B cell (primary cell): ENCODE results near the gene PXK. TPM values are rescaled to one million over a fixed set of nuclear protein-coding genes. Genes with fewer than 3 reads are reported as not detected.
A peak's percentile ranks its signal among the peaks of the same experiment; 100 is the strongest.

Experiments
- ATAC-seq: fragments of 200-7000 bp; cut with Tn5 transposase; one replicate; pipeline ENCODE4 v1.10.0; 2021; ENCODE audit warnings: low read depth, mild to moderate bottlenecking, moderate number of reproducible peaks, moderate library complexity
- CTCF ChIA-PET: fragments of 350-600 bp; sonication (Branson Sonifier 250); formaldehyde crosslinking; loops from one replicate; lab custom pipeline; 2021; ENCODE audit warnings: antibody characterized with exemption, inconsistent platforms; lab: Charles Lee
- POLR2A ChIA-PET: fragments of 350-600 bp; sonication (Branson Sonifier 250); formaldehyde crosslinking; loops from one replicate; lab custom pipeline; 2021; ENCODE audit warnings: antibody characterized with exemption; lab: Charles Lee
- DNase-seq: peaks from one replicate; pipeline ENCODE4 v3.0.0; 2013
- H2AFZ ChIP-seq: 2 replicates; pipeline ENCODE4 v1.6.1; 2012; ENCODE audit warnings: mild to moderate bottlenecking, low read depth, low read length; ENCODE audit not compliant: insufficient read depth, poor library complexity, severe bottlenecking
- H3K27ac ChIP-seq, 2 donors: 1 replicate in 1 of 2; 2 replicates in 1 of 2; pipeline ENCODE4 v1.5.1; 2012 to 2013; ENCODE audit warnings: low read length in 2 of 2, mild to moderate bottlenecking in 2 of 2, moderate library complexity in 1 of 2
- H3K27me3 ChIP-seq, 4 experiments: fragments of 200-600 bp in 1 of 4; sonication (generic) in 1 of 4; replicated peaks in 1 of 4; 1 replicate in 2 of 4; 2 replicates in 2 of 4; pipeline versions ENCODE4 v1.6.1 to v1.7.0; 2013 to 2016; ENCODE audit warnings: low read length in 3 of 4, mild to moderate bottlenecking in 2 of 4, mixed read lengths in 1 of 4, moderate library complexity in 1 of 4; ENCODE audit not compliant: insufficient read depth in 4 of 4, control insufficient read depth in 3 of 4; ENCODE audit errors: control extremely low read depth in 1 of 4
- H3K36me3 ChIP-seq, 2 experiments: replicated peaks in 1 of 2; 1 replicate in 1 of 2; 2 replicates in 1 of 2; pipeline versions ENCODE4 v1.6.1 to v1.7.1; 2013; ENCODE audit warnings: low read length in 1 of 2; ENCODE audit not compliant: insufficient read depth in 2 of 2, control insufficient read depth in 1 of 2; ENCODE audit errors: control extremely low read depth in 1 of 2, extremely low read depth in 1 of 2
- H3K4me1 ChIP-seq, 2 donors: fragments of 200-600 bp in 1 of 2; sonication (generic) in 1 of 2; 1 replicate in 1 of 2; 2 replicates in 1 of 2; pipeline versions ENCODE4 v1.5.1 to v1.6.1; 2013 to 2017; ENCODE audit warnings: low read length in 2 of 2; ENCODE audit not compliant: control insufficient read depth in 2 of 2, insufficient read depth in 2 of 2
- H3K4me2 ChIP-seq: replicated peaks from 2 replicates; pipeline ENCODE3; 2012; ENCODE audit warnings: mild to moderate bottlenecking, low read depth, low read length; ENCODE audit not compliant: poor library complexity, severe bottlenecking
- H3K4me3 ChIP-seq, 5 experiments: fragments of 200-600 bp in 1 of 5; sonication (generic) in 1 of 5; 1 replicate in 3 of 5; 2 replicates in 2 of 5; pipeline versions ENCODE4 v1.5.1 to v1.7.0; 2011 to 2016; ENCODE audit warnings: low read length in 4 of 5, mild to moderate bottlenecking in 4 of 5, low read depth in 2 of 5, control low read depth in 1 of 5, moderate library complexity in 1 of 5; ENCODE audit not compliant: insufficient read depth in 1 of 5; ENCODE audit errors: control extremely low read depth in 1 of 5, extremely low read depth in 1 of 5
- H3K79me2 ChIP-seq: fragments of 200-600 bp; sonication (generic); one replicate; pipeline ENCODE4 v1.6.0; 2016; ENCODE audit warnings: low read length; ENCODE audit not compliant: control insufficient read depth, insufficient read depth
- H3K9ac ChIP-seq: fragments of 200-600 bp; sonication (generic); 2 replicates; pipeline ENCODE4 v1.6.1; 2017; ENCODE audit warnings: mild to moderate bottlenecking, low read length, moderate library complexity
- H3K9me3 ChIP-seq, 3 donors: one replicate each; pipeline versions ENCODE4 v1.6.1 to v1.7.1; 2013; ENCODE audit warnings: low read length in 2 of 3; ENCODE audit not compliant: control insufficient read depth in 2 of 3, insufficient read depth in 1 of 3; ENCODE audit errors: control extremely low read depth in 1 of 3
- H4K20me1 ChIP-seq: 2 replicates; pipeline ENCODE4 v1.6.0; 2012; ENCODE audit warnings: mild to moderate bottlenecking, low read length; ENCODE audit not compliant: insufficient read depth, control insufficient read depth, poor library complexity, severe bottlenecking
- H3K27ac Mint-ChIP-seq: one replicate; pipeline ENCODE4 v1.8.0; 2021; ENCODE audit warnings: mixed read lengths
- H3K27me3 Mint-ChIP-seq: one replicate; pipeline ENCODE4 v1.8.0; 2021; ENCODE audit warnings: mixed read lengths
- H3K4me1 Mint-ChIP-seq: one replicate; pipeline ENCODE4 v1.8.0; 2021; ENCODE audit warnings: mixed read lengths
- H3K4me3 Mint-ChIP-seq: one replicate; pipeline ENCODE4 v1.8.0; 2021; ENCODE audit warnings: mixed read lengths
- H3K9me3 Mint-ChIP-seq: one replicate; pipeline ENCODE4 v1.8.0; 2022; ENCODE audit warnings: mixed read lengths; ENCODE audit not compliant: insufficient read depth
- EZH2 ChIP-seq: IDR thresholded peaks from 2 replicates; pipeline ENCODE4 v1.6.1; 2012; ENCODE audit warnings: borderline replicate concordance, low read depth, mild to moderate bottlenecking, moderate library complexity, low read length; ENCODE audit not compliant: insufficient read depth, poor library complexity, severe bottlenecking
- WGBS: methylation state at CpG from one replicate; pipeline ENCODE4 v1.1.5; 2013; ENCODE audit warnings: missing lambda C conversion rate; ENCODE audit not compliant: insufficient coverage; 5-methylcytosine and 5-hydroxymethylcytosine counted together
- intact Hi-C: fragments of 100-400 bp; cut with micrococcal nuclease; formaldehyde crosslinking; loops from one replicate; pipeline ENCODE4 v1.10.0; 2022
- polyA plus RNA-seq: library from polyadenylated mRNA; depleted of rRNA; stranded (reverse); fragments of >200 nt; gene quantifications from 2 replicates; pipeline ENCODE4 v1.2.3, GENCODE V29; 2012
- total RNA-seq, 2 donors: library from RNA; stranded (reverse); fragments of 120-200 nt in 1 of 2; gene quantifications; 1 replicate in 1 of 2; 2 replicates in 1 of 2; pipeline versions ENCODE4 v1.2.3 to v1.2.4, GENCODE V29; 2013 to 2022
- TF ChIP-seq, protein P1 (sequence below): fragments of 200-600 bp; IDR thresholded peaks from one replicate; pipeline ENCODE4 v1.8.0; 2022; ENCODE audit warnings: antibody characterized with exemption, mild to moderate bottlenecking

The PXK gene
- total and polyA plus RNA-seq, 2 donors (not counting 1 experiment from before 2014, with no cell fraction given), result 46.8 to 104 TPM

GRCh38 chr3:58335652-58335947 lies 2.9 kb downstream of the PXK start:
- H3K27me3 Mint-ChIP-seq, result no peaks in the 10 kb centered on the region
- H3K36me3 ChIP-seq, result peaks cover 2% of the 10 kb centered on the region in 2 experiments
- 43% methylated on average over 1 of the region's 1 CpG for WGBS
- no peaks in the 10 kb centered on the region for H3K9me3 Mint-ChIP-seq
- H3K27me3 ChIP-seq, result no peaks in the 10 kb centered on the region
- H4K20me1 ChIP-seq, result peaks cover 8% of the 10 kb centered on the region
- peak overlapping the region; percentile 9 to 75 for H3K27ac ChIP-seq
- peak overlapping the region; percentile 98 for H3K4me2 ChIP-seq
- H3K9ac ChIP-seq, result peak overlapping the region; percentile 80
- H3K27ac Mint-ChIP-seq, result peak overlapping the region; percentile 100
- H3K4me1 ChIP-seq, result peaks cover 59 to 69% of the 10 kb centered on the region in 2 donors
- peak overlapping the region; percentile 100 for H3K4me3 Mint-ChIP-seq
- no peak for ATAC-seq
- peak overlapping the region; percentile 38 for H2AFZ ChIP-seq
- no peak for DNase-seq
- H3K4me1 Mint-ChIP-seq, result peaks cover 64% of the 10 kb centered on the region
- H3K79me2 ChIP-seq, result peaks cover 95% of the 10 kb centered on the region
- ChIA-PET CTCF (interaction anchor here (1.0 to 10.2 kb wide), 10 partner anchors 15 to 157 kb away, joined by 4 to 349 read pairs (median 46); partner anchors contain the start of genes HTD2, KCTD6 and RPP14), POLR2A (interaction anchor here (0.6 to 11.4 kb wide), 6 partner anchors 10 to 156 kb away, joined by 3 to 182 read pairs (median 5); partner anchors contain the start of genes HTD2, KCTD6 and RPP14)
- peaks cover 0 to 11% (median 0%) of the 10 kb centered on the region in 3 donors for H3K9me3 ChIP-seq
- peak overlapping the region; percentile 54 to 87 (median 72) for H3K4me3 ChIP-seq
- intact Hi-C loops, result no loop called here
- TF ChIP-seq, protein P1, sequence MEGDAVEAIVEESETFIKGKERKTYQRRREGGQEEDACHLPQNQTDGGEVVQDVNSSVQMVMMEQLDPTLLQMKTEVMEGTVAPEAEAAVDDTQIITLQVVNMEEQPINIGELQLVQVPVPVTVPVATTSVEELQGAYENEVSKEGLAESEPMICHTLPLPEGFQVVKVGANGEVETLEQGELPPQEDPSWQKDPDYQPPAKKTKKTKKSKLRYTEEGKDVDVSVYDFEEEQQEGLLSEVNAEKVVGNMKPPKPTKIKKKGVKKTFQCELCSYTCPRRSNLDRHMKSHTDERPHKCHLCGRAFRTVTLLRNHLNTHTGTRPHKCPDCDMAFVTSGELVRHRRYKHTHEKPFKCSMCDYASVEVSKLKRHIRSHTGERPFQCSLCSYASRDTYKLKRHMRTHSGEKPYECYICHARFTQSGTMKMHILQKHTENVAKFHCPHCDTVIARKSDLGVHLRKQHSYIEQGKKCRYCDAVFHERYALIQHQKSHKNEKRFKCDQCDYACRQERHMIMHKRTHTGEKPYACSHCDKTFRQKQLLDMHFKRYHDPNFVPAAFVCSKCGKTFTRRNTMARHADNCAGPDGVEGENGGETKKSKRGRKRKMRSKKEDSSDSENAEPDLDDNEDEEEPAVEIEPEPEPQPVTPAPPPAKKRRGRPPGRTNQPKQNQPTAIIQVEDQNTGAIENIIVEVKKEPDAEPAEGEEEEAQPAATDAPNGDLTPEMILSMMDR, result no peak
- TF ChIP-seq EZH2, result no peak

DNA sequence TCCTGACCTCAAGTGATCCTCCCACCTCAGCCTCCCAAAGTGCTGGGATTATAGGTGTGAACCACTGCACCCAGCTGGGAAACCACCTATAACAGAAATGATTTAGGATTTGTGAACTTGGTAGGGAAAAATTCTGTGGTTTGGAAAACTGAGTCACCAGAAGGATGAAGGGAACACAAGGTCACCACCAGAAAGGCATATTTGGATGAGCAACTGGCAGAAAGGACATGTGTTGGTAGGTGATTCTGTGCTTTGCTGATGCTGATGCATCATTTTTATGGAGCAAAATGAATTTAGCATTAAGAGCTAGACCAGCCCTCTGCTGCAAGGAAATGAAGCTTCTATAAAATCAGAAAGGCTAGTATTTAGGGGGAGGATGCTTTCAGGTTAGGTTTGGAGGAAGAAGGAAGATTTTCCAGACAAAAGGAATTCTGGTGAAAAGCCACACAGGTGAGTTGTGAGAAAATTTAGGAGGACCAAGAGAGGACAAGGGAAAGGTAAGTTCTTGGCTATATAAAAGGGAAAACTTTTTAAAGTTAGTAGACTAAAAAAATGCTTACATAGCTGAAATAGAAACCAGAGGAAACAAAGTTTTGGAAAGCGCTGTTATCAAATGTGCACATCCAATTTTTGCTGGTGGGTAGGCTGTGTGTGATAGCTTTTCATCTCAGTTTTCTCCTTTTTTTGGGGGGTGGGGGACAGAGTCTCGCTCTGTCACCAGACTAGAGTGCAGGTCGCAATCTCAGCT lies 3.6 kb downstream of the PXK start:
- Mint-ChIP-seq H3K9me3 (no peaks in the 10 kb centered on the region), H3K4me1 (peaks cover 68% of the 10 kb centered on the region), H3K4me3 (peak overlapping the region; percentile 25), H3K27me3 (no peaks in the 10 kb centered on the region), H3K27ac (peak overlapping the region; percentile 76)
- Histone ChIP-seq H3K27ac (peak overlapping the region in 1 of 2 donors; percentile 67), H2AFZ (no peak overlapping the region), H4K20me1 (peaks cover 8% of the 10 kb centered on the region), H3K27me3 (no peaks in the 10 kb centered on the region), H3K9me3 (peaks cover 0 to 11% (median 0%) of the 10 kb centered on the region in 3 donors), H3K4me1 (peaks cover 66 to 76% of the 10 kb centered on the region in 2 donors), H3K9ac (no peak overlapping the region), H3K79me2 (peaks cover 97% of the 10 kb centered on the region), H3K4me3 (no peak overlapping the region), H3K4me2 (peak overlapping the region; percentile 41), H3K36me3 (peaks cover 2% of the 10 kb centered on the region in 2 experiments)
- ATAC-seq (no peak), DNase-seq (no peak)
- WGBS, result no CpG with 5 or more reads among the region's 3 CpGs
- CTCF ChIA-PET, result interaction anchor here (0.7 to 10.2 kb wide), 11 partner anchors 13 to 156 kb away, joined by 3 to 349 read pairs (median 46); partner anchors contain the start of genes HTD2, KCTD6 and RPP14
- TF ChIP-seq, protein P1, result no peak
- no peak for TF ChIP-seq EZH2
- intact Hi-C loops, result no loop called here
- POLR2A ChIA-PET, result interaction anchor here (0.7 to 11.4 kb wide), 3 partner anchors 17 to 77 kb away, joined by 4 to 182 read pairs (median 5); no protein-coding TSS in a partner anchor
